H9 (cell line): ENCODE results near the gene IL11RA. TPM values are rescaled to one million over a fixed set of nuclear protein-coding genes. Genes with fewer than 3 reads are reported as not detected.

Experiments
- DNase-seq: peaks from one replicate; pipeline ENCODE4 v3.0.0-alpha.2; 2017
- H2AFZ ChIP-seq: one replicate; pipeline ENCODE4 v1.6.1; 2013; ENCODE audit warnings: mild to moderate bottlenecking, low read length, control low read depth, moderate library complexity
- H2AK5ac ChIP-seq: 2 replicates; pipeline ENCODE4 v1.6.1; 2013; ENCODE audit warnings: low read length, control low read depth, mixed read lengths; ENCODE audit not compliant: insufficient read length
- H2BK120ac ChIP-seq: one replicate; pipeline ENCODE4 v1.6.1; 2013; ENCODE audit warnings: low read depth, mild to moderate bottlenecking, low read length, control low read depth, inconsistent platforms; ENCODE audit not compliant: poor library complexity, severe bottlenecking
- H2BK12ac ChIP-seq: 2 replicates; pipeline ENCODE4 v1.6.1; 2013; ENCODE audit warnings: low read length, control low read depth, mixed read lengths, low read depth; ENCODE audit not compliant: insufficient read length
- H2BK15ac ChIP-seq: 2 replicates; pipeline ENCODE4 v1.6.1; 2013; ENCODE audit warnings: low read depth, low read length, control low read depth
- H2BK20ac ChIP-seq: one replicate; pipeline ENCODE4 v1.6.1; 2013; ENCODE audit warnings: low read depth, mild to moderate bottlenecking, low read length, control low read depth, inconsistent platforms; ENCODE audit not compliant: poor library complexity, severe bottlenecking
- H2BK5ac ChIP-seq: 2 replicates; pipeline ENCODE4 v1.6.1; 2013; ENCODE audit warnings: low read length, control low read depth, mixed read lengths; ENCODE audit not compliant: insufficient read length
- H3K14ac ChIP-seq: 2 replicates; pipeline ENCODE4 v1.6.1; 2013; ENCODE audit warnings: low read length, control low read depth; ENCODE audit not compliant: insufficient read depth
- H3K18ac ChIP-seq: 2 replicates; pipeline ENCODE4 v1.6.1; 2013; ENCODE audit warnings: low read depth, mild to moderate bottlenecking, mixed read lengths, low read length, control low read depth; ENCODE audit not compliant: insufficient read length
- H3K23ac ChIP-seq: 2 replicates; pipeline ENCODE4 v1.6.1; 2013; ENCODE audit warnings: low read length, control low read depth, mixed read lengths, low read depth; ENCODE audit not compliant: insufficient read length
- H3K23me2 ChIP-seq: 2 replicates; pipeline ENCODE4 v1.6.1; 2013; ENCODE audit warnings: low read depth, mild to moderate bottlenecking, mixed read lengths, low read length, control low read depth; ENCODE audit not compliant: insufficient read length, poor library complexity, severe bottlenecking
- H3K27ac ChIP-seq: 2 replicates; pipeline ENCODE4 v1.5.1; 2013; ENCODE audit warnings: low read length, control low read depth, mixed read lengths, low read depth; ENCODE audit not compliant: insufficient read length
- H3K27me3 ChIP-seq: 2 replicates; pipeline ENCODE4 v1.6.1; 2013; ENCODE audit warnings: low read length, control low read depth, inconsistent platforms; ENCODE audit not compliant: insufficient read depth
- H3K4ac ChIP-seq: 2 replicates; pipeline ENCODE4 v1.6.1; 2013; ENCODE audit warnings: low read depth, mild to moderate bottlenecking, control low read depth, inconsistent platforms, low read length, moderate library complexity
- H3K4me1 ChIP-seq: 2 replicates; pipeline ENCODE4 v1.6.1; 2013; ENCODE audit warnings: low read length, control low read depth, inconsistent platforms; ENCODE audit not compliant: insufficient read depth
- H3K4me2 ChIP-seq: 2 replicates; pipeline ENCODE4 v1.6.1; 2013; ENCODE audit warnings: low read length, control low read depth, mixed read lengths; ENCODE audit not compliant: insufficient read length, insufficient read depth
- H3K56ac ChIP-seq: 2 replicates; pipeline ENCODE4 v1.6.1; 2013; ENCODE audit warnings: low read depth, mild to moderate bottlenecking, mixed read lengths, low read length, control low read depth; ENCODE audit not compliant: insufficient read length
- H3K79me1 ChIP-seq: 2 replicates; pipeline ENCODE4 v1.6.1; 2013; ENCODE audit warnings: low read depth, mild to moderate bottlenecking, moderate library complexity, low read length, control low read depth, inconsistent platforms; ENCODE audit not compliant: insufficient read depth, poor library complexity, severe bottlenecking
- H3K79me2 ChIP-seq: 2 replicates; pipeline ENCODE4 v1.6.1; 2013; ENCODE audit warnings: low read length, control low read depth, inconsistent platforms; ENCODE audit not compliant: insufficient read depth
- H3K9ac ChIP-seq: 2 replicates; pipeline ENCODE4 v1.6.1; 2013; ENCODE audit warnings: low read length, control low read depth, mixed read lengths; ENCODE audit not compliant: insufficient read length; ENCODE audit errors: extremely low read depth
- H3K9me3 ChIP-seq: one replicate; pipeline ENCODE4 v1.6.1; 2013; ENCODE audit warnings: low read depth, low read length, inconsistent platforms; ENCODE audit not compliant: control insufficient read depth
- H3T11ph ChIP-seq: one replicate; pipeline ENCODE4 v1.6.1; 2013; ENCODE audit warnings: mild to moderate bottlenecking, low read length, control low read depth, inconsistent platforms
- H4K20me1 ChIP-seq: one replicate; pipeline ENCODE4 v1.6.1; 2013; ENCODE audit not compliant: control insufficient read depth, insufficient read length, insufficient read depth
- H4K5ac ChIP-seq: 2 replicates; pipeline ENCODE4 v1.6.1; 2013; ENCODE audit warnings: low read depth, mild to moderate bottlenecking, mixed read lengths, low read length, control low read depth; ENCODE audit not compliant: insufficient read length
- H4K8ac ChIP-seq: replicated peaks from 2 replicates; pipeline ENCODE4 v1.6.1; 2013; ENCODE audit warnings: low read length, control low read depth, mixed read lengths, low read depth; ENCODE audit not compliant: insufficient read length
- H4K91ac ChIP-seq: 2 replicates; pipeline ENCODE4 v1.6.1; 2013; ENCODE audit warnings: low read depth, mild to moderate bottlenecking, moderate library complexity, mixed read lengths, low read length, control low read depth; ENCODE audit not compliant: insufficient read length
- H3K27ac Mint-ChIP-seq, 3 experiments: 2 replicates in 2 of 3; 3 replicates in 1 of 3; pipeline ENCODE4 v1.8.0; 2020 to 2021; ENCODE audit warnings: mixed read lengths in 3 of 3, mild to moderate bottlenecking in 1 of 3, moderate library complexity in 1 of 3
- H3K27me3 Mint-ChIP-seq: 2 replicates; pipeline ENCODE4 v1.8.0; 2021; ENCODE audit warnings: low read depth, mild to moderate bottlenecking, moderate library complexity, mixed read lengths
- H3K36me3 Mint-ChIP-seq, 3 experiments: 2 replicates in 2 of 3; 3 replicates in 1 of 3; pipeline ENCODE4 v1.8.0; 2020 to 2021; ENCODE audit warnings: low read depth in 3 of 3, mixed read lengths in 3 of 3; ENCODE audit not compliant: insufficient read depth in 1 of 3
- H3K4me1 Mint-ChIP-seq, 2 experiments: 2 replicates each; pipeline ENCODE4 v1.8.0; 2020; ENCODE audit warnings: mixed read lengths in 2 of 2
- H3K4me3 Mint-ChIP-seq, 2 experiments: 2 replicates in 1 of 2; 3 replicates in 1 of 2; pipeline ENCODE4 v1.8.0; 2020 to 2021; ENCODE audit warnings: mild to moderate bottlenecking in 2 of 2, mixed read lengths in 2 of 2, moderate library complexity in 1 of 2
- H3K9me3 Mint-ChIP-seq, 2 experiments: 2 replicates in 1 of 2; 3 replicates in 1 of 2; pipeline ENCODE4 v1.8.0; 2020; ENCODE audit warnings: mild to moderate bottlenecking in 2 of 2, mixed read lengths in 2 of 2, moderate library complexity in 1 of 2
- CTCF ChIP-seq: fragments of 200-600 bp; sonication (generic); conservative IDR thresholded peaks from 3 replicates; pipeline ENCODE4 v1.8.0; 2021; ENCODE audit warnings: antibody characterized with exemption, mild to moderate bottlenecking
- WGBS: extraction: QIAGEN DNeasy Blood & Tissue Kit; methylation state at CpG from one replicate; pipeline ENCODE4 v1.1.7; 2013; ENCODE audit warnings: missing lambda C conversion rate, low lambda C conversion rate, mixed read lengths; ENCODE audit not compliant: insufficient read length; ENCODE audit errors: extremely low coverage; 5-methylcytosine and 5-hydroxymethylcytosine counted together
- total RNA-seq: library from RNA; stranded (reverse); gene quantifications from 2 replicates; pipeline ENCODE4 v1.2.1, GENCODE V29; 2021

Gene IL11RA
- total RNA-seq, 1 experiment from 2014 or later: 8.7 TPM

- H2BK15ac ChIP-seq: no peak overlapping the region
- H3K18ac ChIP-seq: peak overlapping the region; percentile 61
- WGBS: no CpG with 5 or more reads among the region's 10 CpGs
- no peak overlapping the region for H3K27ac ChIP-seq
- H2BK120ac ChIP-seq: no peak overlapping the region
- no peak overlapping the region for H2BK20ac ChIP-seq
- H2BK12ac ChIP-seq: no peak overlapping the region
- Mint-ChIP-seq H3K27ac (peak overlapping the region in 2 of 3 experiments; percentile 92 to 96; a peak in 4 of 7 replicates), H3K27me3 (peaks cover 2% of the 10 kb centered on the region; the same call in 1 of the 2 replicates), H3K4me3 (peak overlapping the region; percentile 88 to 95), H3K36me3 (0 out of 7 replicates have a peak, but pooled peaks cover 0 to 1% (median 0%) of the 10 kb centered on the region in 3 experiments), H3K4me1 (peaks cover 7 to 20% of the 10 kb centered on the region in 2 experiments), H3K9me3 (no peaks in the 10 kb centered on the region)
- H2AFZ ChIP-seq: no peak overlapping the region
- no peak overlapping the region for H4K5ac ChIP-seq
- H3K79me2 ChIP-seq: no peaks in the 10 kb centered on the region
- DNase-seq: peak; percentile 30
- no peaks in the 10 kb centered on the region for H3K9me3 ChIP-seq
- H4K8ac ChIP-seq: no peak overlapping the region
- no peak overlapping the region for H3T11ph ChIP-seq
- H3K9ac ChIP-seq: peak overlapping the region; percentile 61
- H4K91ac ChIP-seq: no peak overlapping the region
- no peaks in the 10 kb centered on the region; the same call in 1 of the 2 replicates for H3K4me1 ChIP-seq
- no peak overlapping the region for H3K56ac ChIP-seq
- no peak overlapping the region for H2AK5ac ChIP-seq
- peak overlapping the region; percentile 92; the same call in 1 of the 2 replicates for H3K14ac ChIP-seq
- no peak overlapping the region for H3K4ac ChIP-seq
- no peak overlapping the region for H3K23ac ChIP-seq
- H3K79me1 ChIP-seq: no peaks in the 10 kb centered on the region
- no peaks in the 10 kb centered on the region for H4K20me1 ChIP-seq
- H3K27me3 ChIP-seq: no peaks in the 10 kb centered on the region
- no peak overlapping the region for H2BK5ac ChIP-seq
- H3K4me2 ChIP-seq: peak overlapping the region; percentile 86
- H3K23me2 ChIP-seq: peaks cover 14% of the 10 kb centered on the region
- TF ChIP-seq CTCF: no peak
Measured at GRCh38 chr9:34611251-34611810, 40.7 kb upstream of the IL11RA start.
